Lung (tissue), 12 donors: ENCODE measurements around the gene VCL. TPM values are rescaled to one million over a fixed set of nuclear protein-coding genes. Genes with fewer than 3 reads are reported as not detected.

Experiments
- ATAC-seq: fragments of 200-7000 bp; cut with Tn5 transposase; one replicate; pipeline ENCODE4 v1.9.1; 2020; ENCODE audit warnings: moderate number of reproducible peaks; ENCODE audit not compliant: insufficient read depth, low FRiP score
- DNase-seq, 3 donors: peaks; one replicate each; pipeline ENCODE4 v3.0.0-alpha.2; 2013 to 2017
- H3K27ac ChIP-seq, 2 donors: one replicate each; pipeline ENCODE4 v1.5.1; 2013; ENCODE audit warnings: mild to moderate bottlenecking in 2 of 2, moderate library complexity in 2 of 2, control low read depth in 1 of 2, inconsistent platforms in 1 of 2, low read depth in 1 of 2, low read length in 1 of 2
- H3K27me3 ChIP-seq, 3 donors: one replicate each; pipeline ENCODE4 v1.5.1; 2013; ENCODE audit warnings: low read length in 2 of 3; ENCODE audit not compliant: control insufficient read depth in 3 of 3, insufficient read depth in 3 of 3
- H3K36me3 ChIP-seq, 4 donors: one replicate each; pipeline ENCODE4 v1.5.1; 2013; ENCODE audit warnings: low read length in 4 of 4, mild to moderate bottlenecking in 1 of 4, moderate library complexity in 1 of 4; ENCODE audit not compliant: control insufficient read depth in 4 of 4, insufficient read depth in 4 of 4
- H3K4me1 ChIP-seq, 5 donors: one replicate each; pipeline ENCODE4 v1.5.1; 2013; ENCODE audit warnings: low read length in 5 of 5, mild to moderate bottlenecking in 2 of 5, moderate library complexity in 1 of 5; ENCODE audit not compliant: control insufficient read depth in 5 of 5, insufficient read depth in 5 of 5
- H3K4me3 ChIP-seq: one replicate; pipeline ENCODE4 v1.5.1; 2013; ENCODE audit warnings: mild to moderate bottlenecking, control low read depth, moderate library complexity
- H3K9ac ChIP-seq, 2 donors: one replicate each; pipeline ENCODE4 v1.5.1; 2013; ENCODE audit warnings: low read length in 2 of 2, control low read depth in 1 of 2; ENCODE audit not compliant: insufficient read depth in 1 of 2
- H3K9me3 ChIP-seq, 4 donors: one replicate each; pipeline ENCODE4 v1.5.1; 2013; ENCODE audit warnings: low read length in 3 of 4, mild to moderate bottlenecking in 1 of 4, moderate library complexity in 1 of 4; ENCODE audit not compliant: control insufficient read depth in 4 of 4, insufficient read depth in 3 of 4
- CTCF ChIP-seq: IDR thresholded peaks from 2 replicates; pipeline ENCODE4 v1.5.1; 2012; ENCODE audit warnings: mild to moderate bottlenecking; ENCODE audit errors: control extremely low read depth, extremely low read depth
- WGBS, 2 donors: extraction: QIAGEN DNeasy Blood & Tissue Kit; methylation state at CpG; one replicate each; pipeline ENCODE4 v1.1.7; 2013; 5-methylcytosine and 5-hydroxymethylcytosine counted together
- polyA plus RNA-seq, 2 donors: library from polyadenylated mRNA; stranded (reverse); fragments of 200-250 nt; gene quantifications; one replicate each; pipeline ENCODE4 v1.2.1, GENCODE V29; 2013
- total RNA-seq, 2 donors: library from RNA; depleted of rRNA in 1 of 2; stranded (reverse); fragments of >200 nt in 1 of 2; gene quantifications; one replicate each; pipeline ENCODE4 v1.2.1, GENCODE V29; 2014 to 2021
- donor health status: control.
- donor health status: control.
- donor health status: Bipolar disorder and iron deficiency.
- donor health status: healthy.
- donor health status: DM: yes; HTN: yes; CAD: no.

The VCL gene
- total and polyA plus RNA-seq, 4 donors = 24.5 to 181 (median 86.3) TPM

- no peak overlapping the region for H3K4me3 ChIP-seq
- H3K9me3 ChIP-seq = no peaks in the 10 kb centered on the region
- no peaks in the 10 kb centered on the region for H3K27me3 ChIP-seq
- H3K9ac ChIP-seq = no peak overlapping the region
- DNase-seq (no peak), ATAC-seq (no peak)
- peak overlapping the region in 1 of 2 donors; percentile 27 for H3K27ac ChIP-seq
- peaks cover 0 to 16% (median 4%) of the 10 kb centered on the region in 5 donors for H3K4me1 ChIP-seq
- TF ChIP-seq CTCF = no peak
- peaks cover 0 to 26% (median 5%) of the 10 kb centered on the region in 4 donors for H3K36me3 ChIP-seq
- WGBS, 2 donors = 56 to 61% methylated on average over 5 of the region's 5 CpGs
Observed at GRCh38 chr10:74081941-74082718, 84.2 kb downstream of the VCL start.

- H3K4me1 ChIP-seq = peaks cover 0 to 13% (median 4%) of the 10 kb centered on the region in 5 donors
- no peak overlapping the region for H3K9ac ChIP-seq
- peaks cover 0 to 26% (median 6%) of the 10 kb centered on the region in 4 donors for H3K36me3 ChIP-seq
- 80 to 88% methylated on average over 2 of the region's 2 CpGs for WGBS, 2 donors
- H3K4me3 ChIP-seq = no peak overlapping the region
- ATAC-seq (no peak), DNase-seq (no peak)
- no peak for TF ChIP-seq CTCF
- H3K27me3 ChIP-seq = no peaks in the 10 kb centered on the region
- peak overlapping the region in 1 of 2 donors; percentile 64 for H3K27ac ChIP-seq
- H3K9me3 ChIP-seq = no peaks in the 10 kb centered on the region
Observed at GRCh38 chr10:74083304-74083703, 85.4 kb downstream of the VCL start.

GRCh38 chr10:74084955-74085354 is 87.0 kb downstream of the VCL start:
- TF ChIP-seq CTCF = no peak
- Histone ChIP-seq H3K27me3 (no peaks in the 10 kb centered on the region), H3K36me3 (peaks cover 2 to 34% (median 9%) of the 10 kb centered on the region in 4 donors), H3K4me1 (peaks cover 0 to 9% (median 6%) of the 10 kb centered on the region in 5 donors), H3K27ac (no peak overlapping the region), H3K9ac (no peak overlapping the region), H3K9me3 (no peaks in the 10 kb centered on the region), H3K4me3 (no peak overlapping the region)
- 83 to 89% methylated on average over 3 of the region's 3 CpGs for WGBS, 2 donors
- ATAC-seq (no peak), DNase-seq (no peak)
